Measurements from ENCODE around the gene FBRSL1. TPM values are rescaled to one million over a fixed set of nuclear protein-coding genes. Genes with fewer than 3 reads are reported as not detected.

FBRSL1 gene
- total RNA-seq, 1 experiment from 2014 or later: 130 TPM

- TF ChIP-seq EZH2 (IDR thresholded peaks at IDR 0.05; ENCODE audit: borderline replicate concordance, low read depth, low read length, poor library complexity, severe bottlenecking) (no peak), CTCF (conservative IDR thresholded peaks at IDR 0.05; ENCODE audit: low read depth, low read length) (no peak)
- Histone ChIP-seq H3K36me3 (ENCODE audit: insufficient read depth, low read length, poor library complexity, severe bottlenecking) (no peaks in the 10 kb centered on the region), H3K27me3 (replicated peaks; ENCODE audit: insufficient read depth, low read depth, low read length, poor library complexity) (no peaks in the 10 kb centered on the region), H3K4me3 (ENCODE audit: low read depth, low read length, poor library complexity, severe bottlenecking) (no peak overlapping the region), H3K9me3 (ENCODE audit: low read depth, low read length, poor library complexity, severe bottlenecking) (no peaks in the 10 kb centered on the region), H3K4me1 (ENCODE audit: insufficient read depth, low read length, poor library complexity, severe bottlenecking) (no peaks in the 10 kb centered on the region), H3K27ac (ENCODE audit: low read depth, low read length, poor library complexity, severe bottlenecking) (no peak overlapping the region)
- no TSS peak for BruUV-seq (replicated peaks)
- no peak for DNase-seq (ENCODE audit: low spot score)
- ChIA-PET CTCF (no interaction called here), POLR2A (ENCODE audit: low non-redundant PET) (no interaction called here)
- intact Hi-C loops (cut with micrococcal nuclease; ENCODE audit: unreplicated experiment): no loop called here
These were observed 39.3 kb downstream of the FBRSL1 start for GRCh38 chr12:132529156-132529839.

GRCh38 chr12:132529906-132530305 is 40.0 kb downstream of the FBRSL1 start:
- no peaks in the 10 kb centered on the region for H3K27me3 ChIP-seq (replicated peaks; ENCODE audit: insufficient read depth, low read depth, low read length, poor library complexity)
- no peaks in the 10 kb centered on the region for H3K36me3 ChIP-seq (ENCODE audit: insufficient read depth, low read length, poor library complexity, severe bottlenecking)
- CTCF ChIA-PET: interaction anchor here (0.6 kb wide), 1 partner anchor 100 kb away, joined by 5 read pairs; no protein-coding TSS in a partner anchor
- no peak for TF ChIP-seq CTCF (conservative IDR thresholded peaks at IDR 0.05; ENCODE audit: low read depth, low read length)
- TF ChIP-seq EZH2 (IDR thresholded peaks at IDR 0.05; ENCODE audit: borderline replicate concordance, low read depth, low read length, poor library complexity, severe bottlenecking): no peak
- no peaks in the 10 kb centered on the region for H3K9me3 ChIP-seq (ENCODE audit: low read depth, low read length, poor library complexity, severe bottlenecking)
- no peak overlapping the region for H3K4me3 ChIP-seq (ENCODE audit: low read depth, low read length, poor library complexity, severe bottlenecking)
- POLR2A ChIA-PET (ENCODE audit: low non-redundant PET): no interaction called here
- DNase-seq (ENCODE audit: low spot score): no peak
- no peak overlapping the region for H3K27ac ChIP-seq (ENCODE audit: low read depth, low read length, poor library complexity, severe bottlenecking)
- no TSS peak for BruUV-seq (replicated peaks)
- intact Hi-C loops (cut with micrococcal nuclease; ENCODE audit: unreplicated experiment): no loop called here
- H3K4me1 ChIP-seq (ENCODE audit: insufficient read depth, low read length, poor library complexity, severe bottlenecking): no peaks in the 10 kb centered on the region

GRCh38 chr12:132530447-132530846 is 40.5 kb downstream of the FBRSL1 start:
- no peaks in the 10 kb centered on the region for H3K27me3 ChIP-seq (replicated peaks; ENCODE audit: insufficient read depth, low read depth, low read length, poor library complexity)
- H3K27ac ChIP-seq (ENCODE audit: low read depth, low read length, poor library complexity, severe bottlenecking): no peak overlapping the region
- intact Hi-C loops (cut with micrococcal nuclease; ENCODE audit: unreplicated experiment): no loop called here
- no peak for DNase-seq (ENCODE audit: low spot score)
- ChIA-PET POLR2A (ENCODE audit: low non-redundant PET) (no interaction called here), CTCF (interaction anchor here (0.6 kb wide), 1 partner anchor 100 kb away, joined by 5 read pairs; no protein-coding TSS in a partner anchor)
- H3K36me3 ChIP-seq (ENCODE audit: insufficient read depth, low read length, poor library complexity, severe bottlenecking): no peaks in the 10 kb centered on the region
- H3K9me3 ChIP-seq (ENCODE audit: low read depth, low read length, poor library complexity, severe bottlenecking): no peaks in the 10 kb centered on the region
- no TSS peak for BruUV-seq (replicated peaks)
- H3K4me1 ChIP-seq (ENCODE audit: insufficient read depth, low read length, poor library complexity, severe bottlenecking): no peaks in the 10 kb centered on the region
- TF ChIP-seq CTCF (conservative IDR thresholded peaks at IDR 0.05; ENCODE audit: low read depth, low read length): no peak
- TF ChIP-seq EZH2 (IDR thresholded peaks at IDR 0.05; ENCODE audit: borderline replicate concordance, low read depth, low read length, poor library complexity, severe bottlenecking): no peak
- H3K4me3 ChIP-seq (ENCODE audit: low read depth, low read length, poor library complexity, severe bottlenecking): no peak overlapping the region
